ENCODE results near the gene DHCR7. TPM values are rescaled to one million over a fixed set of nuclear protein-coding genes. Genes with fewer than 3 reads are reported as not detected.

Gene DHCR7
- polyA plus RNA-seq, 2 of the 4 experiments (the other 2 are of a cell fraction), result 44.2 to 82.2 TPM

DNA sequence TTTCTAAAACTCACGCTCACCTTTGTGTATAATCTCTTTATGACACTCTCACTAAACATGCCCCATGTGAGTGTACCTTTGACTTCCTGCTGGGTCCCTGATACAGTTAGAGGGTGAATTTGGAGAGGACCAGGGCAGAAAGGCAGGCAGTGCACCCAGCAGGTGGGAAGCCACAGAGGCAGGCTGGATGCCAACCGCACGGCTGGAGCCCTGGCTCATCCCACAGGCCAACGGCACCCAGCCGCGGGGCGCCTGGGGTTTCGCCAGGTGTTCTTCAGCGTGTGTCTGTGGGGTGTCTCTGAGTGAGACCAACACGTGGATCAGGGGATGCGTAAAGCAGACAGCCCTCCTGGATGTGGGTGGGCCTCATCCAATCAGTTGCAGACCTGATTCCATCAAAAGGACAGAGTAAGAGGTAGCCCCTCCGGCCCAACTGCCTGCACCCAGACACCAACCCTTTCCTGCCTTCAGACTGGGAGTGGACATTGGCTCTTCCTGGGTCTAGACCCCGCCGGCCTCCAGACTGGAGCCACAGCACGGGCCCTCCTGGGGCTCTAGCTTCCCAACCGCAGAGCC lies 51.6 kb downstream of the DHCR7 start:
- FAIRE-seq (no peak), DNase-seq (ENCODE audit: low read depth in 1 of 2, low spot score in 1 of 2) (no peak), ATAC-seq (no peak)
- no peak overlapping the region for H3K27ac ChIP-seq
- H3K4me1 ChIP-seq, result no peaks in the 10 kb centered on the region
- H3K4me2 ChIP-seq, result no peak overlapping the region
- no peaks in the 10 kb centered on the region for H3K9me3 ChIP-seq
- 64% methylated on average over 13 of the region's 16 CpGs for WGBS (ENCODE audit: missing lambda C conversion rate)
- TF ChIP-seq RNF2 (IDR thresholded peaks at IDR 0.05; ENCODE audit: borderline replicate concordance, low read depth) (no peak), RAD21 (conservative IDR thresholded peaks at IDR 0.05 in 1 of 2, IDR thresholded peaks at IDR 0.05 in 1 of 2) (no peak), NFE2L2 (conservative IDR thresholded peaks at IDR 0.05; ENCODE audit: low read length) (no peak), ZSCAN20 (CRISPR knock-in tag; IDR thresholded peaks at IDR 0.05) (no peak), HDAC2 (IDR thresholded peaks at IDR 0.05) (no peak), TP53 (CRISPR knock-in tag; IDR thresholded peaks at IDR 0.05) (no peak), HEYL (CRISPR knock-in tag; IDR thresholded peaks at IDR 0.05) (no peak), SREBF2 (IDR thresholded peaks at IDR 0.05) (no peak), JUN (IDR thresholded peaks at IDR 0.05) (no peak), GATA3 (IDR thresholded peaks at IDR 0.05; ENCODE audit: borderline replicate concordance) (no peak)
- TF ChIP-seq, protein P1, sequence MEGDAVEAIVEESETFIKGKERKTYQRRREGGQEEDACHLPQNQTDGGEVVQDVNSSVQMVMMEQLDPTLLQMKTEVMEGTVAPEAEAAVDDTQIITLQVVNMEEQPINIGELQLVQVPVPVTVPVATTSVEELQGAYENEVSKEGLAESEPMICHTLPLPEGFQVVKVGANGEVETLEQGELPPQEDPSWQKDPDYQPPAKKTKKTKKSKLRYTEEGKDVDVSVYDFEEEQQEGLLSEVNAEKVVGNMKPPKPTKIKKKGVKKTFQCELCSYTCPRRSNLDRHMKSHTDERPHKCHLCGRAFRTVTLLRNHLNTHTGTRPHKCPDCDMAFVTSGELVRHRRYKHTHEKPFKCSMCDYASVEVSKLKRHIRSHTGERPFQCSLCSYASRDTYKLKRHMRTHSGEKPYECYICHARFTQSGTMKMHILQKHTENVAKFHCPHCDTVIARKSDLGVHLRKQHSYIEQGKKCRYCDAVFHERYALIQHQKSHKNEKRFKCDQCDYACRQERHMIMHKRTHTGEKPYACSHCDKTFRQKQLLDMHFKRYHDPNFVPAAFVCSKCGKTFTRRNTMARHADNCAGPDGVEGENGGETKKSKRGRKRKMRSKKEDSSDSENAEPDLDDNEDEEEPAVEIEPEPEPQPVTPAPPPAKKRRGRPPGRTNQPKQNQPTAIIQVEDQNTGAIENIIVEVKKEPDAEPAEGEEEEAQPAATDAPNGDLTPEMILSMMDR (IDR thresholded peaks at IDR 0.05), result no peak
- TF ChIP-seq, protein P2, sequence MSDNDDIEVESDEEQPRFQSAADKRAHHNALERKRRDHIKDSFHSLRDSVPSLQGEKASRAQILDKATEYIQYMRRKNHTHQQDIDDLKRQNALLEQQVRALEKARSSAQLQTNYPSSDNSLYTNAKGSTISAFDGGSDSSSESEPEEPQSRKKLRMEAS (IDR thresholded peaks at IDR 0.05), result no peak
- POLR2A ChIA-PET, result no interaction called here
- no peak overlapping the region for H3K4me3 ChIP-seq
- CTCF ChIA-PET, result interaction anchor here (1.0 to 1.9 kb wide), 2 partner anchors 10 to 23 kb away, joined by 3 to 9 read pairs; no protein-coding TSS in a partner anchor

DNA sequence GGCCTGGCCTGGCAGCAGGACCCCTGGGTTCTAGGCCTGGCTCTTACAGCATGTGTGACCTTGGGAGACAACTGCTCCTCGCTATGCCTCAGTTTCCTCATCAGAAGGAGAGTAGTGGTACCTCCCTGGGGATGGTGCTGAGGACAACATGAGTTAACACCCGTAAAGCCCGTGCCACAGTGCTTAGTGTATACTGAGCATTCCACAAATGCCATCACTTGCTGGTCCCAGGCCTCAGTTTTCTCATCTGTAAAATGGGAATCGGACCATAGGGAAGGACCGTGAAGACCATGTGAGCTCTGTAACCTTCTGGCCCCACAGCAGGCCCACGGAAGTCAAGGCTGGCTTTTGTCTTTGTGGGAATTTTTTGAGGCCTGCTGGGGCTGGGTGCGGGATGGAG lies 52.4 kb downstream of the DHCR7 start:
- DNase-seq (ENCODE audit: low read depth in 1 of 2, low spot score in 1 of 2) (no peak), FAIRE-seq (no peak), ATAC-seq (no peak)
- TF ChIP-seq PHF8 (IDR thresholded peaks at IDR 0.05; ENCODE audit: borderline replicate concordance, low read depth), result no peak
- TF ChIP-seq BHLHE40 (IDR thresholded peaks at IDR 0.05; ENCODE audit: low read depth, low read length), result no peak
- no peak for TF ChIP-seq CHD2 (IDR thresholded peaks at IDR 0.05; ENCODE audit: low read length, partially characterized antibody)
- TF ChIP-seq, protein P3, sequence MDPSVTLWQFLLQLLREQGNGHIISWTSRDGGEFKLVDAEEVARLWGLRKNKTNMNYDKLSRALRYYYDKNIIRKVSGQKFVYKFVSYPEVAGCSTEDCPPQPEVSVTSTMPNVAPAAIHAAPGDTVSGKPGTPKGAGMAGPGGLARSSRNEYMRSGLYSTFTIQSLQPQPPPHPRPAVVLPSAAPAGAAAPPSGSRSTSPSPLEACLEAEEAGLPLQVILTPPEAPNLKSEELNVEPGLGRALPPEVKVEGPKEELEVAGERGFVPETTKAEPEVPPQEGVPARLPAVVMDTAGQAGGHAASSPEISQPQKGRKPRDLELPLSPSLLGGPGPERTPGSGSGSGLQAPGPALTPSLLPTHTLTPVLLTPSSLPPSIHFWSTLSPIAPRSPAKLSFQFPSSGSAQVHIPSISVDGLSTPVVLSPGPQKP (IDR thresholded peaks at IDR 0.05; ENCODE audit: low read depth, low read length), result no peak
- TF ChIP-seq RNF2 (IDR thresholded peaks at IDR 0.05; ENCODE audit: borderline replicate concordance, low read depth), result no peak
- TF ChIP-seq RARB (CRISPR knock-in tag; IDR thresholded peaks at IDR 0.05), result no peak
- no peak for TF ChIP-seq POLR2AphosphoS2 (conservative IDR thresholded peaks at IDR 0.05; ENCODE audit: low read length)
- no peak for TF ChIP-seq EP300 (IDR thresholded peaks at IDR 0.05)
- TF ChIP-seq, protein P4, sequence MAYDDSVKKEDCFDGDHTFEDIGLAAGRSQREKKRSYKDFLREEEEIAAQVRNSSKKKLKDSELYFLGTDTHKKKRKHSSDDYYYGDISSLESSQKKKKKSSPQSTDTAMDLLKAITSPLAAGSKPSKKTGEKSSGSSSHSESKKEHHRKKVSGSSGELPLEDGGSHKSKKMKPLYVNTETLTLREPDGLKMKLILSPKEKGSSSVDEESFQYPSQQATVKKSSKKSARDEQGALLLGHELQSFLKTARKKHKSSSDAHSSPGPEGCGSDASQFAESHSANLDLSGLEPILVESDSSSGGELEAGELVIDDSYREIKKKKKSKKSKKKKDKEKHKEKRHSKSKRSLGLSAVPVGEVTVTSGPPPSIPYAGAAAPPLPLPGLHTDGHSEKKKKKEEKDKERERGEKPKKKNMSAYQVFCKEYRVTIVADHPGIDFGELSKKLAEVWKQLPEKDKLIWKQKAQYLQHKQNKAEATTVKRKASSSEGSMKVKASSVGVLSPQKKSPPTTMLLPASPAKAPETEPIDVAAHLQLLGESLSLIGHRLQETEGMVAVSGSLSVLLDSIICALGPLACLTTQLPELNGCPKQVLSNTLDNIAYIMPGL (CRISPR knock-in tag; IDR thresholded peaks at IDR 0.05; ENCODE audit: borderline replicate concordance), result no peak
- TF ChIP-seq SREBF2 (IDR thresholded peaks at IDR 0.05), result no peak
- TF ChIP-seq NR3C1 (IDR thresholded peaks at IDR 0.05), result no peak
- TF ChIP-seq FOSL2 (IDR thresholded peaks at IDR 0.05), result no peak
- no peak for TF ChIP-seq FOSL2 (CRISPR knock-in tag; IDR thresholded peaks at IDR 0.05)
- WGBS (ENCODE audit: missing lambda C conversion rate), result 35% methylated on average over 7 of the region's 7 CpGs
- no peak overlapping the region for H3K4me3 ChIP-seq
- H3K4me2 ChIP-seq, result no peak overlapping the region
- ChIA-PET CTCF (interaction anchor here (1.9 kb wide), 1 partner anchor 24 kb away, joined by 9 read pairs; no protein-coding TSS in a partner anchor), POLR2A (no interaction called here)
- no peaks in the 10 kb centered on the region; the same call in 2 of the 3 replicates for H3K9me3 ChIP-seq
- H3K4me1 ChIP-seq, result no peaks in the 10 kb centered on the region
- H3K27ac ChIP-seq, result no peak overlapping the region
